GM21786 (cell line): Measurements from ENCODE around the gene SCNN1A.

Source experiments
- ATAC-seq: cut with Tn5 transposase; IDR thresholded peaks from one replicate; pipeline ENCODE4 v1.9.1; 2021; ENCODE audit not compliant: unreplicated experiment

Gene SCNN1A

DNA sequence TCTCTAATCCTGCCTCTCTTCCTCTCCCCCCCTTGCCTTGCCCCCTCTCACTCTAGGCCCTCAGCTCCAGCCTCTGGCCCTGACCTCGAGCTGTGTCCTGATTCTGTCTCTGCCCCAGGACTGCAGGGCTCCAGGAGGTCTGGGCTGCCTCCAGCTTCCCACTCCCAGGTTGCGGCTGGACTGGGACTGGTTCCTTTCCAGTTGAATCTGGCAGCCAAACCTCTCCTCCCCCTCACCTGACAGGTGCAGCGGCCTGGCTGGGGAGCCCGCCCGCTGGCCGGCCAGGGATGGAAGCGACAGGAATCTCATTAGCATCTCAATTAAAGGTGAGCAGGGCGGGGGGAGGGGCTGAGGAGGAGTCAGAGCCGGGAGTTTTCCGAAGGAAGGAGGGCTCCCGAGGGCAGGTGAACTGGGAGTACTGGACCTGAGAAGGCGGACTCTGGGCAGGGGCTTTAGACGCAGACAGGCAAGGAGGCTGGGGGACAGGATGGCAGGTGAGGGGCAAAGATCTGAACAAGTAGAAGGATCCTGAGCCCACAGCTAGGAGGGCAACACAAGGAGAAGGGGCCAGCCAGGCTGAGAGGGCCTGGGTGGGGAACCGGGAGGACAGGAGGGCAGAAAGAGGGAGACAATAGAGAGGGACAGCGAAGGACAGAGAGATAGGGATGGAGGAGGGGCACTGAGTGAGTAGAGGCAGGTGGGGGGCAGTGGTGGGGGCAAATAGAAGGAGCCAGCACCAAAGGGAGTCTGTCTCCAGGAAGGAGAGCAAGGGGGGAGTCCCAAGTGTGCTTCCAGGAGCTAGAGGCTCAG lies at the start of gene SCNN1A:
SCNN1A (minus strand) TSS at position 295 of the 810 bp plus-strand sequence. CDS start 780 bp downstream, outside the sequence.
- no peak for ATAC-seq

DNA sequence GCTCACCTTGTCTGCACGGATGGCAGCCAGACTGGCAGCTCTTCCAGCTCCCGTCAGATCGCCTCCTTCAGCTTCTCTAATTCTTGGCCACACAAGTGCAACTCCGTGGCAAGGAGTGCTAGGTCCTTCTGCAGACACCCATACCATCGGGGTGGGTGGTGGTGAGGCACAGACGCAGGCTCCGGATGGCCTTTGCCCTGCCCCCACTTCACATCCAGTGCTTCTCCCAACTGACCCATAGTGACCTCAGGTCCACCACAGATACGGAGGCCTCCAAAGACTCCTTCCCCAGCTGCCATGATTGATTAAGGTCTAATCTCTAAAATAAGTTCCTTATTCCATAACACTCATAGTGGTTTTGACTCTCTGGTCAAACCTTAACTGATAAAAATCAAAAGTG lies 49.5 kb upstream of the SCNN1A start:
- ATAC-seq = no peak

DNA sequence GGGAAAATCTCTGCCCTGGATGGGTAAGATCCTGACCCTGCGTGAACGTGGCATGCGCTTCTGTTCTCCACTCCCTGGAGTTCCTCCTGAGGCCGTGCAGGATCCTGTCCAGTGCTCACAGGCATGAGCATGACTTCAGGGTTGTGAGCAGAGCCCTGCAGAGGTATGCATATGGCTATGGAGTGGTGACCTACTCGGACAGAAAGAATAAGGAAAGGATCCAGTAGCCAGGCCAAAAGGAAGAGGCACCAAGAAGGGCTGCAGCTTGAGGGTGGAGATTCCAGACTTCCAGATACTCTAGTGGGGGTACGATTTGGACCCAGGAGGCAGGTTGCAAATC lies 48.6 kb upstream of the SCNN1A start:
- ATAC-seq = no peak

DNA sequence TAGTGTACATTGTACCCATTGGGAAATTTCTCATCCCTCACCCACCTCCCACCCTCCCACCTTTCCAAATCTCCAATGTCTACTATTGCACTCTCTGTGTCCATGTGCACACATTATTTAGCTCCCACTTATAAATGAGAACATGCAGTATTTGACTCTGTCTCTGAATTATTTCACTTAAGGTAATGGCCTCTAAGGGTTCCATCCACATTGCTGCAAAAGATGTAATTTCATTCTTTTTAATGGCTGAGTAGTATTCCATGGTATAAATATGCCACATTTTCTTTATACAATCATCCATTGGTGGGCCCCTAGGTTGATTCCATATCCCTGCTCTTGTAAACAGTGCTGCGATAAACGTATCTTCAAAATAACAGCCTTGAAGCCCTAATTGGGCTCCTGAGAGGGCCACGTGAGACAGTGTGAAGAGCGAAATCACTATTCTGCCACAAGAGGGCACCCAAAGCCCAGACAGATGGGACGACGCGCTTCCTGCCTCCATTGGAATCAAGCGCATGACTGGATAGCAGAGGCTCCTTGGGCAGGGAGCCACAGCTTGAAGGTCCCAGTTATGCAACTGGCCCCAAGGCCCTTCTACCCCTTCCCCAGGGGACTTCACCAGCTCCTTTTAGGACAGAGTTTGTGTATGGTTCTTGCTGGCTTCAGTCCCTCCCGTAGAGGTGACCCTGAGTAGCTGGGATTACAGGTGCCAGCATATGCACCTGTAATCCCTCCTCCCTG lies 48.1 kb upstream of the SCNN1A start:
- ATAC-seq = peak; percentile 36

DNA sequence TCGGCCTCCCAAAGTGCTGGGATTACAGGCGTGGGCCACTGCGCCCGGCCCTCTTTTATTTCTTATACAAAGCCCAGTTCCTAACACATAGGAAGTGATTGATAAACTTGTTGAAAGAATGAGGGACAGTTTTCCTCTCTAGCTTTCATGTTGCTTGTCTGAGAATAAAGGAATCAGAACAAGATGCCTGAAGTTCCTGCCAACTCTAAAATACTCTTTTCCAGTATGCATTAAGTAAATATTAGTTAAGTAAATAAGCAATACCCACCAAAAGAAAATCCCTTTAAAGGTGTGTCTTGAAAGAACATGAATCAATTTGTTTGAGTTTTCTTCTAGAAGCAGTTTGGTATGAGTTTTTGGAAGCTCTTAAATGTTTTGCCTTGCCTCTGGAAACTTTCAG lies 45.0 kb upstream of the SCNN1A start:
- ATAC-seq = no peak

DNA sequence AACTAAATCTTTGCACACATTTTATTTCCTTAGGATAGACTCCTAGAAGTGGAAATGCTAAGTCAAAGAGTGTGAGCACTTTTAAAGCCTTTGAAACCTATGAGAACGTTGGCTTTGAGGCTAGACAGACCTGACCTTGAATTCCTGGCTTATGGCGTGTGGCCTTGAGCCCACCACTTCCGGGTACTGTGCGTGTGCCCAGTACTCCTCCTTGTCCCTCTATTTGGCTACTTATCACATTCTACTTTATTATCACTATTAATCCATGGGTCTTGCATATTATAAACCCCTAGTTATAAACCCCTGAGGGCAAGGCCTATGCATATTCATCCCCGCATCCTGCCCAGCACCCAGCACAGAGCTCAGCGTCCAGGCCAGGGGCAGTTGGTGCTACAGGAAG lies 43.4 kb upstream of the SCNN1A start:
- no peak for ATAC-seq

DNA sequence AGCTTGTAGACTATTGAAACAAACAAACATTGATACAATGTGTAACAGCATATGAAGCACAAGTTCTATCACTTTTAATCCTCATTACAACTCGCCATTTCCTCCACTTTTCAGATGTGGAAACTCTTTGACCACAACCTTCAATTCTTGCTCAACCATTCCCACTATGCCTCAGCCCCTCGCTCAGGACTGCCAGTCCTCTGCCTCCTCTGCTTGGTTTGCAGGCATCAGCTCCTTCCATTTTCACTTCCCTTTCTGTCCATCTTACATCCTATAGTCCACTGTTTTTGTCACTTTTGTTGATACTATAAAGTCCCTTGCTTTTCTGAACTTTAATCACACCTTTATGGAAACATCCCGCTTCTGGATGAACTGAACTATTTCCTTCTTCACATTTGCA lies 41.2 kb upstream of the SCNN1A start:
- no peak for ATAC-seq

DNA sequence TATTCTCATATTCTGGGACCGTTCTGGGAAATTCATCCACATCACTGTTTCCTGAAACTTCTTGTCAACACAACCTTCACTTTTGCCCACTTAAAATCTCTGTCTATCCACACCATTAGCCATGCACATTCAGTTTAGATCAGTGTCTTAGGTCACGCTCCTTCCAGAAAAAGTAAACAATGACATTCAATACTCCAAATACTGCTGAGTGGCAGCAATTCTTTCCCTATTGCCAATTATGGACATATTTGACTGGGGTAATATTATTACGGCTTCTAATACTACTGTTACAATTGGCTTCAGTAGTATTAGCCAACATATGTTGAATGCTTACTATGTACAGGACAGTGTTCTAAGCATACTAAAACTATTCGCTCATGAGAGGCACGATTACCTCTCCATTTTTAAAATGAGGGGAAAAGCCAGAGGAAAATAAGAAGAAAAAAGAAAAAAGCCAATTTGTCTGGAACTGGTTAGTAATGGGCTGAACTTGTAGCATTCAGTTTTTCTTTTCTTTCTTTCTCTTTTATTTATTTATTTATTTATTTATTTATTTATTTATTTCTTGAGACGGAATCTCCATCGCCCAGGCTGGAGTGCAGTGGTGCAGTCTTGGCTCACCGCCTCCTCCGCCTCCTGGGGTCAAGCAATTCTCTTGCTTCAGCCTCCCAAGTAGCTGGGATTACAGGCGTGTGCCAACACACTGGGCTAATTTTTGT lies 32.0 kb upstream of the SCNN1A start:
- ATAC-seq = no peak

DNA sequence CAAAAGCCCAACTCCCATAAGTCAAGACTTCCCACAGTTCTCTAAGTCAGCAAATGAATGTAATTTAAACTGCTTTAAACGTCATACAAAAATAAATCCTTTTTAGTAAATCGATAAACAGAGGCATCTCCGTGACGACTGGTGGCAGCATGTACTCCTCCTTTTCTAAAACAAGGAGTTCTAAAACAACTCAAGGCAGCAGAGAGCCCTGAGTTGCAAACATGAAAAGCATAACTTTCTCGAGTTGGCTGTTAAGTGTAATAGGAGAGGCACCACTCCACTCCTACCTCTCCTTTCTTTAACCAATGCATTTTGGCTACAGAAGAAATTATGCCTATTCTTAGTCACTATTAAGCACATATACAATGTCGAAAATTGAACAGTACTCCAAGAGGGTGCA lies 30.6 kb upstream of the SCNN1A start:
- no peak for ATAC-seq

DNA sequence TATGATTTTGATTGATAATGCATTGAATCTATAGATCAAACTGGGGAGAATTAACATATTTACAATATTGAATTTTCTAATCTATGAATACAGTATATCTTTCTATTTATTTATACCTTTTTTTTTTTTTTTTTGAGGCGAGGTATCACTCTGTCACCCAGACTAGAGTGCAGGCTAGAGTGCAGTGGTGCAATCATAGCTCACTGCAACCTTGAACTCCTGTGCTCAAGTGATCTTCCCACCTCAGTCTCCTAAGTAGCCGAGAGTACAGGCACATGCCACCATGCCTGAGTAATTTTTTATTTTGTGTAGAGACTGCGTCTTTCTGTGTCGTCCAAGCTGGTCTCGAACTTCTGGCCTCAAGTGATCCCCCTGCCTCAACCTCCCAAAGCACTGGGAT lies 29.0 kb upstream of the SCNN1A start:
- ATAC-seq = no peak

DNA sequence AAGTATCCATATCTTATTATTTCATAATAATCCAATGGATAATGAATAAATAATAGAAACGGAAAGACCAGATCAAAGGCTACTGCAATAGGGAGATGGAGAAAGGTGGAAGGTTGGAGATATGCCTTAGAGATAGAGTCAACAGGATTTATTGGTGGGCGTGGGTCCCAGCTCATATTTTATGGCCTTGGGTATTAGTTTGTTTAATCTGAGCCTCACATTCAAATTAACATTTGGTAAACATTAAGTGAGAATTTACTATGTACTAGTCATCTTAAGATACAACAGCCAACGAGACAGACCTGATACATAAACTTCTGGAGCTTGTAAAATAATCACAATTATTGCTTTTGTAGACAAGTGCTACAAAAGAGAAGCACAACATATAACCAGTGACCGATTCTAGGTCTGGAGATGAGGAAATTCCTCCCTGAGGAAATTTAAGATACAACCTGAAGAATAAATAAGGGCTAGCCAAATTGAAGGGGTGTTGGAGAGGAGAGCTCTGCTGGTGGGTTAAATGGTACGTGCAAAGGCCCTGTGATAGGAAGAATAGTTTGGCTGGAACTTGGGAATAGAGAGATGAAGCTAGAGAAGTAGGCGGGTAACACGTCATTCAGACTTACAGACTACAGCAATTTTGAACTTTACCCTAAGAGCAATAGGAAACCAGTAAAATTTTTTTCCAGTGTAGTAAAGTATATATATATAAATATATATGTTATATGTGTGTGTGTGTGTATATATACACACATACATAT lies 24.7 kb upstream of the SCNN1A start:
- no peak for ATAC-seq

DNA sequence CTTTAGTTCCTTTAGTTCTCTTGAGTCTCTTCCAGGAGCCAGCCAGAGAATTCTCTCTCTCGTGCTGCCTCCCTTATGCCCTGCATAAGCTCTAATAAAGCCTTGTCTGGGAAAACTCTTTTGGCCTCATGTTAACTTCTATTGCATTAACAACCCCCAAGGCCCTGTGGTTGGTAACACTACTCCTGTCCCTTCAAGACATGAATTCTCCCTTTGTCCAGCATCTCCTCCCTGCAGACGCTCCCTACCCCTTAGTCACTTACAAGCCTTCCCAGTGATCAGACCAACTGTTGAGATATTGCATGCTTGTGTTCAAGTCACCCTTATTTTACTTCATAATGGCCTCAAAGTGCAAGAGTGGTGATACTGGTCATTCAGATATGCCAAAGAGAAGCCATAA lies 20.7 kb upstream of the SCNN1A start:
- ATAC-seq = no peak

DNA sequence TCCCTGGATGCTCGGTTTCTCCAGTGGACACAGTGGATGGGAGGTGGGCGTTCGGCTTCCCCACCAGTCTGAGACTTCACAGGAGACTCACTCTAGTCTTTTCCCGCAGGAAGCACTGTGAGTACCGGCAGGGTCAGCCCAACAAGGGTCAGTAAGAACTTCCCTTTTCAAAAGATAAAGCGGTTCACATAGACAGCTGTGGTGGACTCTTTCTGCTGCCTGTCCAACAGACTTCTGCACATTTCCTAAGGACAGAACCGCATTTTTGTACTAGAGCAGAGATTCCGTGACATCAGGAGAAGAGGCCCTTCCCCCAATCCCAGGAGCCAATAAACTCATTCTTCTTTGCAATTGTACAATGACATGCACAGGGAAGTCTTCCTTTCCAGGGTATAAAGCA lies 19.0 kb upstream of the SCNN1A start:
- ATAC-seq = no peak

DNA sequence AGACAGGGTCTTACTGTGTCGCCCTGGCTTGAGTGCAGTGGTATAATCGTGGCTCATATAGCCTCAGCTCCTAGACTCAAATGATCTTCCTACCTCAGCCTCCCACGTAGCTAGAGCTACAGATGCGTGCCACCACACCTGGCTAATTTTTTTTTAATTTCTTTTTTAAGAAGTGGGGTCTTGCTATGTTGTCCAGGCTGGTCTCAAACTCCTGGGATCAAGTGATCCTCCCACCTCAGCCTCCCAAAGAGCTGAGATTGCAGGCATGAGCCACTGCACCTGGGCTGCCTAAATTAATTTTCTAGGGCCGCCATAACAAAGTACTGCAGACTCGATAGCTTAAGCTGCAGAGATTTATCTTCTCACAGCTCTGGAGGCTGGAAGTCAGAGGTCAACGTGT lies 17.7 kb upstream of the SCNN1A start:
- no peak for ATAC-seq

DNA sequence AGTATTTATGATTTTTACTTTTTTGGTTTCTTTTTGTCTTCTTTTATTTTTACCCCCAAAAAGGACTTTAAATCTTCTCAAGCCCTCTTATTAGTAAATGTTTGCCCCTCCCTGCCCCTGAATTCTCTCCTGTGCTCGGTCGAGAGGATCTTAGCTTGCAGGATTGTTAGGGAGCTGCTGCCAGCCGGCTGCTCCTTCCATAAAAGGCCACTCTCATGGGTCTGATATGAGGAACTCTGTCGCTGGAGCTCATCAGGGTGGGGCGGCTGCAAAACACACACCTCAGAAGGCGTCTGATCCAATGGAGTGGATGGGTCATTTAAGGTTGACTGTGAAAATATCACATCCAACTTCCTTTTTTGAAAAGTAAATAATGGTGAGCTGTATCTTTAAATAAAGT lies 17.1 kb upstream of the SCNN1A start:
- ATAC-seq = no peak

DNA sequence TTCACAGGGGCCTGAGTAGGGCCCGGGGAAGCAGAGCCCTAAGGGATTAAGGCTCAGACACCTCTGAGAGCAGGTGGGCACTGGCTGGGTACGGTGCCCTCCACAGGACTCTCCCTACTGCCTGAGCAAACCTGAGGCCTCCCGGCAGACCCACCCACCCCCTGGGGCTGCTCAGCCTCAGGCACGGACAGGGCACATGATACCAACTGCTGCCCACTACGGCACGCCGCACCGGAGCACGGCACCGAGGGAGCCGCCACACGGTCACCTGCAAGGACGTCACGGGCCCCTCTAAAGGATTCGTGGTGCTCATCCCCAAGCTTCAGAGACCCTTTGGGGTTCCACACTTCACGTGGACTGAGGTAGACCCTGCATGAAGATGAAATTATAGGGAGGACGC lies 15.7 kb upstream of the SCNN1A start:
- ATAC-seq = no peak

DNA sequence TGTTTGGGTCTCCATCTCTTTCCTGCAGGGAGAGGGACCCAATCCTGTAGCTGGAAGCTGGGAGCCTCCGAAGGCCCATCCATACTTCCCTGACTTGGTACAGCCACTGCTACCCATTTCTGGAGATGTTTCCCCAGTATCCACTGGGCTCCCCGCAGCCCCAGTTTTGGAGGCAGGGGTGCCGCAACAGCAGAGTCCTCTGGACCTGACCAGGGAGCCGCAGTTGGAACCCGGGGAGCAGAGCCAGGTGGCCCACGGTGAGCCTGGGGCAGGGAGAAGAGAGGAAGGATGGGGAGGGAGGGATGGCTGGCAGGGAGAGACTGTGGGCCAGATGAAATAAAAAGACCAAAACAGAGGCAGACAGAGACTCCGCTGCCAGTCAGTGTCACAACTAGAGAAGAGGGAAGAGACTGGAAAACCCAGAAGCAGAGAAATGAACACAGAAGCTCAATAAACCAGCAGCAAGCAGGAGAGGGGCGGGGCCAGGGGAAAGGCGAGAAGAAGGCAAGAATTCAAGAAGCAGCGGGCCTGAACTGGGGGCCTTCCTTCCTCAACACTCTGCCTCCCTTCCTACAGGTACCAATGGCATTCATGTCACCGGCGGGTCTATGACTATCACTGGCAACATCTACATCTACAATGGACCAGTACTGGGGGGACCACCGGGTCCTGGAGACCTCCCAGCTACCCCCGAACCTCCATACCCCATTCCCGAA lies 14.9 kb upstream of the SCNN1A start:
- no peak for ATAC-seq

DNA sequence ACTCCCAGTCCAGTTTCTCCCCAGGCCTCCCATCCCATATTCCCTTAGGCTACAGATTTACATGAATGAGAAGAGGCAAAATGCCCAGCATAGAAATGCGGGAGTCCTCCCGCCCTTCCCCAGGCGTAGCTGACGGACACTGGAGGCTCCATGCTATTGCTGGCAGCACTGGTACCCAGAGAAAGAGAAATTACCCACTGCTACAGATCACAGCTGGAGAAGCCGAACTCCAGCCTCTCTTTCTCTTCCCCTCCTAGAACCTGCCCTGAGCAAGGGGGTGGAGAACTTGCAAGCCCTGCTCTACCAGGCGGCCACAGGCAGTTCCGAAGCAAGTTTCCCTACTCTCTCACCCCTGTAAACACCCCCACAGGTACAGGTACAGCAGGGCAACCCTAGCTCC lies 12.2 kb upstream of the SCNN1A start:
- ATAC-seq = no peak

DNA sequence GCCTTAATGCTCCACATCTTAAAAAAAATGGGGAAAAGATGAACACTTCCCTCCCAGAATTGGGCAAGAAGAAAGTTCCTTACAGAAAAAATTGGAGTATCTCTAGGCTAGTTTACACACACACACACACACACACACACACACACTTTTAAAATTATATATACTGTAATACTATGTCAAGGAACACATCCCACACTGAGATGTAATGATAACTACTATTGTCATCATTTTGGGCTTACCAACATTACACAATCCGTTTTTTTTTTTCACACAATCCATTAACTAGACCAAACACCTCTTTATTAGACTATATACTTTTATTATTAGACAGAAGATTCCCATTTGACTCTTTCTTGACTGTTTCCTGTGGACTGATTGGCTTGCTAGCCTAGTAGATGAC lies 11.1 kb upstream of the SCNN1A start:
- no peak for ATAC-seq

DNA sequence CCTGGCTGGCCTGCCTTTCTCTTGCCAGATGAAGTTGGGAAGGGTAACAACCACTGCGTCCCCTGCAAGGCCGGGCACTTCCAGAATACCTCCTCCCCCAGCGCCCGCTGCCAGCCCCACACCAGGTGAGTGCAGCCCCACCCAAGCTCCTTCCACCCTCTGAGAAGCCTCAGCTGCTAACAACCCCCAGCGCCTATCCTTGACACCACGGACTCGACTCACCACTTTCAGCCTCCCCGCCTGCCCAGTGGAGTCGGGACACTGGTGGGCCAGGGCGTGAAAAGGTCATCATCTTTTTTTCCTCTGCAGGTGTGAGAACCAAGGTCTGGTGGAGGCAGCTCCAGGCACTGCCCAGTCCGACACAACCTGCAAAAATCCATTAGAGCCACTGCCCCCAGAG lies 10.7 kb upstream of the SCNN1A start:
- ATAC-seq = no peak
